ENCODE measurements around the gene ABCC1. TPM values are rescaled to one million over a fixed set of nuclear protein-coding genes. Genes with fewer than 3 reads are reported as not detected.

ABCC1 gene
- total and polyA plus RNA-seq, 4 donors: 12.4 to 41.5 (median 31.3) TPM

DNA sequence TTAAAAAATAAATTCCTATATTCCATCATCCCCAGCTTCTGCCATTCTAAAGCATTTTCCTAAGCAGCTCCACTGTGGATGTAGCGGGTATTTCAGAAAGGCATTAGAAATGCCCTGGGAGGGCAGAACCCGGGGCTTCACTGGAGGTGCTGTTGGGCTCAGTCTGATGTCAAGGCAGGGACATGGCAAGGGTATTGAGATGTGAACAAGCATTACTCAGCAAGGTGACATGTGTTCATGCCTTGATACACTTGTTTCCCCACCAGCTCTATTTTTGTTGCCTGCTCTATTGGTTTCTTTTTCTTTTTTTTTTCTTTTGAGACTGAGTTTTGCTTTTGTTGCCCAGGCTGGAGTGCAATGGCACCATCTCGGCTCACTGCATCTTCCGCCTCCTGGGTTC lies 35.7 kb downstream of the ABCC1 start:
- Histone ChIP-seq H3K4me1 (ENCODE audit: control insufficient read depth in 5 of 5, insufficient read depth in 5 of 5, low read length in 5 of 5) (peaks cover 0 to 23% (median 2%) of the 10 kb centered on the region in 5 donors), H3K9ac (ENCODE audit: insufficient read depth in 1 of 2, low read length in 2 of 2) (no peak overlapping the region), H3K9me3 (ENCODE audit: control insufficient read depth in 4 of 4, insufficient read depth in 3 of 4, low read length in 3 of 4) (peaks cover 0 to 7% (median 1%) of the 10 kb centered on the region in 4 donors), H3K36me3 (ENCODE audit: control insufficient read depth in 4 of 4, insufficient read depth in 4 of 4, low read length in 4 of 4) (peaks cover 0 to 3% (median 0%) of the 10 kb centered on the region in 4 donors), H3K4me3 (no peak overlapping the region), H3K27ac (ENCODE audit: low read depth in 1 of 2, low read length in 1 of 2) (no peak overlapping the region), H3K27me3 (ENCODE audit: control insufficient read depth in 3 of 3, insufficient read depth in 3 of 3, low read length in 2 of 3) (no peaks in the 10 kb centered on the region)
- DNase-seq (no peak), ATAC-seq (ENCODE audit: insufficient read depth, low FRiP score) (no peak)
- TF ChIP-seq, protein P1, sequence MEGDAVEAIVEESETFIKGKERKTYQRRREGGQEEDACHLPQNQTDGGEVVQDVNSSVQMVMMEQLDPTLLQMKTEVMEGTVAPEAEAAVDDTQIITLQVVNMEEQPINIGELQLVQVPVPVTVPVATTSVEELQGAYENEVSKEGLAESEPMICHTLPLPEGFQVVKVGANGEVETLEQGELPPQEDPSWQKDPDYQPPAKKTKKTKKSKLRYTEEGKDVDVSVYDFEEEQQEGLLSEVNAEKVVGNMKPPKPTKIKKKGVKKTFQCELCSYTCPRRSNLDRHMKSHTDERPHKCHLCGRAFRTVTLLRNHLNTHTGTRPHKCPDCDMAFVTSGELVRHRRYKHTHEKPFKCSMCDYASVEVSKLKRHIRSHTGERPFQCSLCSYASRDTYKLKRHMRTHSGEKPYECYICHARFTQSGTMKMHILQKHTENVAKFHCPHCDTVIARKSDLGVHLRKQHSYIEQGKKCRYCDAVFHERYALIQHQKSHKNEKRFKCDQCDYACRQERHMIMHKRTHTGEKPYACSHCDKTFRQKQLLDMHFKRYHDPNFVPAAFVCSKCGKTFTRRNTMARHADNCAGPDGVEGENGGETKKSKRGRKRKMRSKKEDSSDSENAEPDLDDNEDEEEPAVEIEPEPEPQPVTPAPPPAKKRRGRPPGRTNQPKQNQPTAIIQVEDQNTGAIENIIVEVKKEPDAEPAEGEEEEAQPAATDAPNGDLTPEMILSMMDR (IDR thresholded peaks at IDR 0.05; ENCODE audit: control extremely low read depth, extremely low read depth): no peak
- WGBS, 2 donors: 95 to 97% methylated on average over 4 of the region's 4 CpGs

DNA sequence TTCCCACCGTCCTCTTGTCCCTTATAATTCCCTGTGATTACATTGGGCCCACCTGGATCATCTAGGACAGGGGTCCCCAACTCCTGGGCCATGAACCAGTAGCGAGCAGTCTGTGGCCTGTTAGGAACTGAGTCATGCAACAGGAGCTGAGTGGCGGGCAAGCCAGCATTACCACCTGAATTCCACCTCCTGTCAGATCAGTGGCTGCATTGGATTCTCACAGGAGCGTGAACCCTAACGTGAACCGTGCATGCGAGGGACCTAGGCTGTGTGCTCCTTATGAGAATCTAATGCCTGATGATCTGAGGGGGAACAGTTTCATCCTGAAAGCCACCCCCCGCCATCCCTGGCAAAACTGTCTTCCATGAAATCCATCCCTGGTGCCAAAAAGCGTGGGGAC lies 36.8 kb downstream of the ABCC1 start:
- no peaks in the 10 kb centered on the region for H3K27me3 ChIP-seq (ENCODE audit: control insufficient read depth in 3 of 3, insufficient read depth in 3 of 3, low read length in 2 of 3)
- peaks cover 0 to 23% (median 2%) of the 10 kb centered on the region in 5 donors for H3K4me1 ChIP-seq (ENCODE audit: control insufficient read depth in 5 of 5, insufficient read depth in 5 of 5, low read length in 5 of 5)
- peaks cover 0 to 3% (median 0%) of the 10 kb centered on the region in 4 donors for H3K36me3 ChIP-seq (ENCODE audit: control insufficient read depth in 4 of 4, insufficient read depth in 4 of 4, low read length in 4 of 4)
- peaks cover 0 to 7% (median 1%) of the 10 kb centered on the region in 4 donors for H3K9me3 ChIP-seq (ENCODE audit: control insufficient read depth in 4 of 4, insufficient read depth in 3 of 4, low read length in 3 of 4)
- DNase-seq: no peak
- TF ChIP-seq, protein P1 (IDR thresholded peaks at IDR 0.05; ENCODE audit: control extremely low read depth, extremely low read depth): no peak
- H3K27ac ChIP-seq (ENCODE audit: low read depth in 1 of 2, low read length in 1 of 2): no peak overlapping the region
- H3K4me3 ChIP-seq: no peak overlapping the region
- WGBS, 2 donors: 91 to 98% methylated on average over 9 of the region's 9 CpGs
- H3K9ac ChIP-seq (ENCODE audit: insufficient read depth in 1 of 2, low read length in 2 of 2): no peak overlapping the region
- no peak for ATAC-seq (ENCODE audit: insufficient read depth, low FRiP score)

GRCh38 chr16:15988268-15989013 lies 39.0 kb downstream of the ABCC1 start:
- Histone ChIP-seq H3K4me3 (no peak overlapping the region), H3K4me1 (ENCODE audit: control insufficient read depth in 5 of 5, insufficient read depth in 5 of 5, low read length in 5 of 5) (peaks cover 0 to 20% (median 2%) of the 10 kb centered on the region in 5 donors), H3K27me3 (ENCODE audit: control insufficient read depth in 3 of 3, insufficient read depth in 3 of 3, low read length in 2 of 3) (no peaks in the 10 kb centered on the region), H3K9ac (ENCODE audit: insufficient read depth in 1 of 2, low read length in 2 of 2) (no peak overlapping the region), H3K36me3 (ENCODE audit: control insufficient read depth in 4 of 4, insufficient read depth in 4 of 4, low read length in 4 of 4) (no peaks in the 10 kb centered on the region), H3K27ac (ENCODE audit: low read depth in 1 of 2, low read length in 1 of 2) (peak overlapping the region in 1 of 2 donors; percentile 62), H3K9me3 (ENCODE audit: control insufficient read depth in 4 of 4, insufficient read depth in 3 of 4, low read length in 3 of 4) (no peaks in the 10 kb centered on the region)
- TF ChIP-seq, protein P1 (IDR thresholded peaks at IDR 0.05; ENCODE audit: control extremely low read depth, extremely low read depth): no peak
- ATAC-seq (ENCODE audit: insufficient read depth, low FRiP score): no peak
- WGBS, 2 donors: 27 to 44% methylated on average over 5 of the region's 5 CpGs
- peak in 2 of 3 donors; percentile 18 to 32 for DNase-seq

All from lung (tissue), 12 donors.